ENCODE data around the gene MR1.

MR1 gene

GRCh38 chr1:181102841-181103240 lies 69.1 kb downstream of the MR1 start:
- Histone ChIP-seq H4K20me1 (no peaks in the 10 kb centered on the region), H3K27me3 (no peaks in the 10 kb centered on the region), H3K27ac (no peak overlapping the region), H3K36me3 (no peaks in the 10 kb centered on the region), H3K4me2 (peak overlapping the region; percentile 98), H3K9me3 (no peaks in the 10 kb centered on the region), H3K9ac (no peak overlapping the region), H3K4me3 (no peak overlapping the region), H3K4me1 (peaks cover 94% of the 10 kb centered on the region)
- TF ChIP-seq Cebpa-rat (IDR thresholded peaks at IDR 0.05) = no peak

- peaks cover 94% of the 10 kb centered on the region for H3K4me1 ChIP-seq
- H4K20me1 ChIP-seq = no peaks in the 10 kb centered on the region
- H3K9me3 ChIP-seq = no peaks in the 10 kb centered on the region
- peak overlapping the region; percentile 98 for H3K4me2 ChIP-seq
- no peak for TF ChIP-seq Cebpa-rat (IDR thresholded peaks at IDR 0.05)
- H3K27ac ChIP-seq = peak overlapping the region; percentile 96; the same call in 1 of the 2 replicates
- no peaks in the 10 kb centered on the region for H3K27me3 ChIP-seq
- no peak overlapping the region for H3K4me3 ChIP-seq
- H3K9ac ChIP-seq = no peak overlapping the region
- no peaks in the 10 kb centered on the region for H3K36me3 ChIP-seq
Measured at GRCh38 chr1:181103399-181103798, 69.6 kb downstream of the MR1 start.

GRCh38 chr1:181104042-181104789 lies 70.4 kb downstream of the MR1 start:
- Histone ChIP-seq H3K9ac (peak overlapping the region; percentile 88), H4K20me1 (no peaks in the 10 kb centered on the region), H3K4me3 (peak overlapping the region; percentile 79), H3K9me3 (no peaks in the 10 kb centered on the region), H3K27me3 (no peaks in the 10 kb centered on the region), H3K36me3 (no peaks in the 10 kb centered on the region), H3K27ac (peak overlapping the region; percentile 96), H3K4me1 (peaks cover 94% of the 10 kb centered on the region), H3K4me2 (peak overlapping the region; percentile 98)
- TF ChIP-seq Cebpa-rat (IDR thresholded peaks at IDR 0.05) = no peak

- Histone ChIP-seq H3K27me3 (no peaks in the 10 kb centered on the region), H3K4me1 (peaks cover 91% of the 10 kb centered on the region), H3K9me3 (no peaks in the 10 kb centered on the region), H3K9ac (peak overlapping the region; percentile 88), H4K20me1 (no peaks in the 10 kb centered on the region), H3K27ac (peak overlapping the region; percentile 96), H3K36me3 (no peaks in the 10 kb centered on the region), H3K4me3 (peak overlapping the region; percentile 79), H3K4me2 (peak overlapping the region; percentile 98)
- no peak for TF ChIP-seq Cebpa-rat (IDR thresholded peaks at IDR 0.05)
Measured at GRCh38 chr1:181104790-181105133, 71.0 kb downstream of the MR1 start.

GRCh38 chr1:181105134-181106021 lies 71.6 kb downstream of the MR1 start:
- H4K20me1 ChIP-seq = no peaks in the 10 kb centered on the region
- H3K9ac ChIP-seq = peak overlapping the region; percentile 88
- TF ChIP-seq Cebpa-rat (IDR thresholded peaks at IDR 0.05) = no peak
- H3K9me3 ChIP-seq = no peaks in the 10 kb centered on the region
- H3K4me3 ChIP-seq = peak overlapping the region; percentile 79
- H3K4me1 ChIP-seq = peaks cover 85% of the 10 kb centered on the region
- no peaks in the 10 kb centered on the region for H3K36me3 ChIP-seq
- H3K27ac ChIP-seq = peak overlapping the region; percentile 96
- H3K4me2 ChIP-seq = peak overlapping the region; percentile 98
- H3K27me3 ChIP-seq = no peaks in the 10 kb centered on the region

- Histone ChIP-seq H3K4me1 (peaks cover 79% of the 10 kb centered on the region), H3K27me3 (no peaks in the 10 kb centered on the region), H3K4me3 (peak overlapping the region; percentile 65; the same call in 1 of the 2 replicates), H3K9ac (0 out of 2 replicates have a peak overlapping the region, but pooled peaks have one; percentile 54), H3K9me3 (no peaks in the 10 kb centered on the region), H3K36me3 (no peaks in the 10 kb centered on the region), H4K20me1 (no peaks in the 10 kb centered on the region), H3K4me2 (peak overlapping the region; percentile 98), H3K27ac (no peak overlapping the region)
- no peak for TF ChIP-seq Cebpa-rat (IDR thresholded peaks at IDR 0.05)
Measured at GRCh38 chr1:181106022-181106312, 72.2 kb downstream of the MR1 start.

GRCh38 chr1:181106479-181106878 lies 72.7 kb downstream of the MR1 start:
- no peak overlapping the region for H3K9ac ChIP-seq
- no peaks in the 10 kb centered on the region for H3K36me3 ChIP-seq
- no peaks in the 10 kb centered on the region for H4K20me1 ChIP-seq
- no peaks in the 10 kb centered on the region for H3K27me3 ChIP-seq
- H3K27ac ChIP-seq = no peak overlapping the region
- peaks cover 74% of the 10 kb centered on the region for H3K4me1 ChIP-seq
- no peak overlapping the region for H3K4me3 ChIP-seq
- TF ChIP-seq Cebpa-rat (IDR thresholded peaks at IDR 0.05) = no peak
- H3K9me3 ChIP-seq = no peaks in the 10 kb centered on the region
- peak overlapping the region; percentile 98 for H3K4me2 ChIP-seq

GRCh38 chr1:181107711-181108110 lies 73.9 kb downstream of the MR1 start:
- H3K36me3 ChIP-seq = no peaks in the 10 kb centered on the region
- no peaks in the 10 kb centered on the region for H3K9me3 ChIP-seq
- H3K27ac ChIP-seq = no peak overlapping the region
- H3K27me3 ChIP-seq = no peaks in the 10 kb centered on the region
- peak overlapping the region; percentile 98 for H3K4me2 ChIP-seq
- H4K20me1 ChIP-seq = no peaks in the 10 kb centered on the region
- H3K4me3 ChIP-seq = no peak overlapping the region
- no peak for TF ChIP-seq Cebpa-rat (IDR thresholded peaks at IDR 0.05)
- peaks cover 71% of the 10 kb centered on the region for H3K4me1 ChIP-seq
- peak overlapping the region; percentile 13; the same call in 1 of the 2 replicates for H3K9ac ChIP-seq

GRCh38 chr1:181108304-181108867 lies 74.6 kb downstream of the MR1 start:
- H3K4me3 ChIP-seq = no peak overlapping the region
- no peaks in the 10 kb centered on the region for H4K20me1 ChIP-seq
- no peak overlapping the region for H3K27ac ChIP-seq
- H3K9ac ChIP-seq = no peak overlapping the region
- peaks cover 71% of the 10 kb centered on the region for H3K4me1 ChIP-seq
- TF ChIP-seq Cebpa-rat (IDR thresholded peaks at IDR 0.05) = no peak
- peak overlapping the region; percentile 98 for H3K4me2 ChIP-seq
- no peaks in the 10 kb centered on the region for H3K36me3 ChIP-seq
- no peaks in the 10 kb centered on the region for H3K9me3 ChIP-seq
- no peaks in the 10 kb centered on the region for H3K27me3 ChIP-seq

GRCh38 chr1:181110013-181110412 lies 76.2 kb downstream of the MR1 start:
- H3K4me3 ChIP-seq = no peak overlapping the region
- H3K27me3 ChIP-seq = no peaks in the 10 kb centered on the region
- H4K20me1 ChIP-seq = no peaks in the 10 kb centered on the region
- H3K36me3 ChIP-seq = no peaks in the 10 kb centered on the region
- H3K9ac ChIP-seq = no peak overlapping the region
- no peak overlapping the region for H3K27ac ChIP-seq
- H3K9me3 ChIP-seq = no peaks in the 10 kb centered on the region
- no peak for TF ChIP-seq Cebpa-rat (IDR thresholded peaks at IDR 0.05)
- peaks cover 61% of the 10 kb centered on the region for H3K4me1 ChIP-seq
- no peak overlapping the region for H3K4me2 ChIP-seq
